GM19463 (cell line): ENCODE measurements around the gene NTF3.

Experiments
- ATAC-seq: cut with Tn5 transposase; IDR thresholded peaks from one replicate; pipeline ENCODE4 v1.9.1; 2021; ENCODE audit warnings: mild to moderate bottlenecking, moderate library complexity; ENCODE audit not compliant: unreplicated experiment

The NTF3 gene

DNA sequence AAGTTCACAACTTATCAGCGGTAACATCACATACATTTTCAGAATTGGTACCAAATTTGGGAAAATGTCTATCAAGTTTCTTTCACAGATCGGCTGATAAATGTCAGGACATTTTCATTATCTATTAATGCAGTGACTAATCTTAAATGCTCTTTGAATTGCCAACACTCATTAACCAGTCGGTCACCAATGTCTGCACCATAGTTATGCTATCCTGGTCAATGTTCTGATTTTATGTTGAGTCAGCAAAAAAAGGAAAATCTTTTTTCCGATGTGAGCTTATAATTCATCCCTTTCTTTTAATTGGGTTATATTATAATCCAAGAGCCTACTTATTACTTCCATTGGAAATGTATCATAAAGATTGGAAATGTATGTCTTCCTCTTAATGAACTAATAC, 77.2 kb downstream of the NTF3 start:
- ATAC-seq = no peak

DNA sequence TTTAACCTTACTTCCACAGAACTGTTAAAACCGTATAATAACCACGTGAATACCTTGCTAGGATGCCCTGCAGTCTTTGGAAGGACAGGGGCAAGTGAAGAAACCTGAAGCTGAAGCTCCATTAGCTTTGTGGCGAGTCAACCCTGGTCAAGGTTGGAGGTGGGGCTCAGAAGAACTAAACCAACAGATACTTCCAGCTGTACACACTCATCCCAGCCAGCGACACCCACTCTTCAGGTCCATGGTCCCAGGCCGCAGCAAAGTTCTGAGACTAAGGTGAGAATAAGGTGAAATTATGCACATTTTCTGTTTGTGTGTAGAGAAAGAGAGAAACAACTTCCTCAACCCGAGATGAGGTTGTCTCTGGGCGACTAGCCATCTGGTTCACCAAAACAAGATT, 77.6 kb downstream of the NTF3 start:
- no peak for ATAC-seq

DNA sequence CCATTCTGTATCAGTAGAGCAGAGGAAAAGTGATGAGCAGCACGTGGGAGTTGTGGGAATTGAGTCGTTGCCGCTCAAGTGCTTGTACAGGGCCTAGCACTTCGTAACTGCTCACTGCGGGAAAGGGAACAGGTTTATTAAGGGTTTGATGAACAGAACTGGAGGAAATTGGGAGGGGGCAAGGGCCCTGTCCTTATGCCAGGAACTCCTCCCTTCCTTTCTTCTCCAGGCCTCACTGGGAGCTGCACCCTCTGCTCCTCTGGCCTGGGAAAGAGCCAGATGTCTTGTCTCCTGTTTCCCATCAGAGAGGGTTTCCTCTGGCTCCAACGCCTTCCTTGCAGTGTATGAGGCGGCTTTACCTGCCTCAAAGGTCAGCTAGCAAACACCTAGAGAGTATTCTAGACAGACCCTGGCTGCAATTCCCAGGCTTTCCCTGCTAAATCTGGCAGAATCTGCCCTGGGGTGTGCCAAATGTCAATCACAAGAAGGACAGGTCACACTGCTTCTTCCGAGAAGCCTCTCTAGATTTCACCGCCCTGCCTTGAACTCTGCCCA, 78.4 kb downstream of the NTF3 start:
- no peak for ATAC-seq

DNA sequence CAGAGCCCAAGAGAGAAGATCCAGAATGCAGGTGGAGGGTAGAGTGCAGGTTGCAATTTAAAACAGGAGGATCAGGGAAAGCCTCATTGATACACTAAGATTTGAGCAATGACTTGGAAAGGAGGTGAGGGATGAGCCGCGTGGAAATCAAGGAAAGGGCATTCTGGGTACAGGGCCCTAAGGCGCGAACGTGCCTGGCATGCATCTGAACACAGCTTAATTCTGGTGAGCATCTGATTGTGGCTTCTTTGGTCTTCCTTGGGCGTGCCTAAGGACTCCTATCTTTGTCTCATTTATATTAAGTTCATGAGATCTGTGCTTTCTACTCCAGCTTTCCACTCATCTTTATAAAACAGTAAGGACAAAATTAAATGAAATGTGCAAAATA, 79.3 kb downstream of the NTF3 start:
- no peak for ATAC-seq

DNA sequence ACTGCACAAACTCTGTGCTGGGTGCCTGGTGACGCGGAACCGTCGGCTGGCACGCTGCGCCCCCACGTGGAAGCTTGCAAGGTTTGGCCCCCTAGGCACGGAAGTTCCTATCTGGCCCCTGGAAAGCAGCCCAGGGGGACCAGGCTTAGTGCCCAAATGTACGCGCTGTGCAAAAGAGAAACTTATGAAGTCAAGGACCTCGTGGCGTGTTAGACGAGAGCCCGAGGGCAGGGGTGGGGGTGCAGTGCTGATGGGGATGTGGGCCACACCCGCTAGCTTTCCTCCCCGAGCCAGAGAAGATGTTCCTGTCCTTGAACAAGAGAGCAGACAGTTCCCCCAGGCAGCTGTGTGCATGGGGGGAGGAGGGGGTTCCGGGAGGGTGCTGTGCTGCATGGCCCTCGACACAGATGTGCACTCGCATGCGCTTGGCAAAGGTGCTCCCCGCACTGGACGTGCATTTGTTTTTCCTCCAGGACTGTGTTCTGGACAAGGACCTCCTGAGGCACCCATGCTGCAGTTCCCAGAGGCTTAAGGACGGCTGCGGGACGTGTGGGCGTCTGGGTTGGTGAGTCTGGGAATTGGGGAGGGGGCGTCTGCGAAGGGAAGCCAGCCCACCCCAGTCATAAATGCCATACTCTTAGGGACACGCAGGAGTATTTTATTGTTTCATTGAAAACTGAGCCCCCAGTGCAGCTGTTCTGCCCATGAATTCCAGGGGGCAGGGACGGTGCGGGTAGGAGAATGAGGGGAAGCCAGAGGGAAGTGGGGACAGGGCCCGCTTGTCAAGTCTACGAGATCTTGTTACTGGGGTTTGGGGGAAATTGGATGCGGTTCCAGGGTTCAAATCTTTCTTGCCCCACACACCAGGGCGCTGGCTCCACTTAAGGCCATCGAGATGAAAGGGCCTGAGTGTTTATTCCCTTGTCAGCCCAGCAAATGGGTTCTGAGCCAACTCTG, 80.0 kb downstream of the NTF3 start:
- ATAC-seq = no peak

DNA sequence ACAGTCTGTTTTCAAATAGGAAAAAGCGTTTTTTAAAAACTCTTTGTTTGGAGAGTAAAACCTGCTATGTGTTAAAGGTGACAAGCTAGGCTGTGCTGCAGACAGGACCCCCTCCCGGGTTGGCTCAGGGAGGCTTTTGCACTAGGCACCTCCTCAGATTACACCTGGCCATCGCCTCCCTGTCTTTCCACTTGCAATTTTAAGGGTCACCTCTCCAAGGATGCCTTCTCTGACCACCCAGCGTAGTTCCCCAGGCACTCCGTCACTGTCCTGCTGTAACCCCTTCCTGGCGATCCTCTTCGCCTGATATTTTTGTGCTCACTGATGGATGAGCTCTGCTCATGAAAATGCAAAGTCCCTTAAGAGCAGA, 80.7 kb downstream of the NTF3 start:
- ATAC-seq = no peak

DNA sequence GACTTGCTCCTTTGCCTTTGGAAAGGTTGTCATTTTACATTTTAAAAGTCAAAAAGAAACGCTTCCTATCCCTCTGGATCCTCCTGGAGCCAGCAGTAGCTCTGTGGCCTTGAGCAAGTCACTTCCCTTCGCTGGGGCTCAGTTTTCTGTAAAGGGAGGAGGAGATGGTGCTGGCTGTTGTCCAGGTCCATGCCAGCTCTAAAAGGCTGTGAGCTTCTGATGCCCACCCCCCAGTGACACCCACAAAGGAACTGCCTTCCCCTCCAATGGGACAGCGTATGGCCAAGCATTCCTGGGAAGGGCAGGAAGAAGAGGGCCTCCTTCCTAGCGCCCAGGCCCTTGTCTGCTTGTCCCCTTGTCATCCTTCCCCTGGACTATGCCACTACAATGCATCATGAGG, 81.5 kb downstream of the NTF3 start:
- no peak for ATAC-seq

DNA sequence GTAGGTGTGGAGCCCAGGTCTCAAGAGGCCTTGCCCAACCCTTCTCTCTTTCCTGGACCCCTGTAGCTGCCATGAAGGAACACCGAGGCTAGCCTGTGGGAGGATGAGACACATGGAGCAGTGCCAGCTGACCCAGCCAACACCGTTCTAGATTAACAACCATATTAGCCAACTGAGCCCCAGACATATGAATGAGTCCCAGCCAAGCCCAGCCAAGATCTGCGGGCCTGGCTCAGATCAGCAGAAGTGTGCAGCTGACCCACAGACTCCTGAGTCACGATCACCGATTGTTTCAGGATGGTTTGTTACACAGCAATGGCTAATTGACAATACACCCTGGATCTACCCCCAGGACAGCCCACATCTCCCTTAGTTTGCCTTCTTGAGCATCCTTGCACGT, 82.1 kb downstream of the NTF3 start:
- ATAC-seq = no peak

DNA sequence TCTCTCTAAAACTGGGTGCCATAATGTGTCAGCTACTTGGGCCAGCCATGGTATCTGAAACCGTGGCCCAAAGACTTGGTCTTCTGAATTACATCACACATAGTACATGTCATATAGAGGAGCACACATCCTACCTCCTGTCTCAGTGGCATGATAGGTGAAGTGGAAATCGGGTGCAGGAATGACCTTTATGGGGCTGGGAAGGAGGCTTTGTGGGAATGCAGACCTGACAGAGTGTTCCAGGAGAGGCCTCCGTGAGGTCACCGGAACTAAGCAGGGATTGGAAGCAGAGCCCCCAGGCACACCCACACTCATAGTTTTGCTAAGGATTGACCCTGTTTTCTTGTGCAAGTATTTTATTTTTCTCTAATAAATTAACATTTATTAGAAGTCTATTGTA, 82.6 kb downstream of the NTF3 start:
- ATAC-seq = no peak

DNA sequence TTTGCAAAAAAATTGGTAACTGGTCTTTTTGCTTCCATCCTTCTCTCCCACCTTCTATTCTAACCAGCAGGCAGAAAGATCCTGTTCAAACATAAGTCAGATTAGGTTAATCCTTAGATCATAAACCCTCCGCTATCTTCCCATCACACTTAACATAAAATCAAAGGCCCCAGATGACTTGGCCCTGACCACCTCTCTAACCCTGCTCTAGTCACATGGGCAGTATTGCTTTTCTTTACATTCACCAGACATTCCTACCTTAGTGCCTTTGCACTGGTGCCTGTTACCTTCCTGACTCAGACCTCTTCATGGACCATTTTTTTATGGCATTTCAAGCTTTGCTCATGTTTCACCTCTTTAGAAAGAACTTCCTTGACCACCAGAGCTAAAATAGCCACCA, 83.5 kb downstream of the NTF3 start:
- no peak for ATAC-seq

DNA sequence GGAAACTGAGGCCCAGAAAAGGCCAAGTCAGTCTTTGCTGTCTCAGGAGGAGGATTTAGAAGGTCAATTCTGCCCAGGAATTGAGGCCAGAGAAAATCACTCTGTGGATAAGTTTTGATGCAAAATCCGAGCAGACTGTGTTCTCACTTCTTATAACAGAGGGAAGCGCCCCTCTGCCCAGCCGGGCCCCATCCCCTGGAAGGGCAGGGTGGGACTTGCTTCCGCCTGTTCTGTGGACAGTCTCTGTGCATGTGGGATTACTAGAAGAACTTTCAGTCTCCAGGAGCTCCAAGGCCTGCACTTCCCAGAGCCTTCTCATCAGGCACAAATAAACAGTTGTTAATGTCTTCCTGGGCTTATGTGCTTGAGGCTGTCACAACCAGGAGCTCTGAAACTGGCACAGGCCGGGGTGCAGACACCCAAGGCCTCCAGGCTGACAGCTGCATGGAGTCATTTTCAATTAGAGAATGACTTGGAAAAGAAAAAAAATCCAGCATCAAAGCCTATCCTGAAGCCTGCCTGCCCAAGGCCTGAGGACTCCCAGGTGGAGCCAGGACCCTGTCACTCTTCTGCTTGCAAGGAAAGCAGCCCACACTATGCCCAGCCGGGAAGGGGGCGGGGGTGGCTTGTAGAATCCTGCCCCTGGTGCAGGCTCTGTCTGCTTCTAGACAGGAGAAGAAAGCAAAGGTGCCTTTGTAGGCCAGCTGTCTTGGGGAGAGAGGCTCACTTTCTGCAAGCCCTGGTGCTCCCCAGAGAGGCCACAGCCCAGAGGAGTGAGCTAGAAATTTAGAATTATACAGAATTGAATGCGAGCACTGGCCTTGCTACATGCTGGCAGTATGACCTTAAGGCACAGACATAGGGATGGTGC, 84.7 kb downstream of the NTF3 start:
- no peak for ATAC-seq

DNA sequence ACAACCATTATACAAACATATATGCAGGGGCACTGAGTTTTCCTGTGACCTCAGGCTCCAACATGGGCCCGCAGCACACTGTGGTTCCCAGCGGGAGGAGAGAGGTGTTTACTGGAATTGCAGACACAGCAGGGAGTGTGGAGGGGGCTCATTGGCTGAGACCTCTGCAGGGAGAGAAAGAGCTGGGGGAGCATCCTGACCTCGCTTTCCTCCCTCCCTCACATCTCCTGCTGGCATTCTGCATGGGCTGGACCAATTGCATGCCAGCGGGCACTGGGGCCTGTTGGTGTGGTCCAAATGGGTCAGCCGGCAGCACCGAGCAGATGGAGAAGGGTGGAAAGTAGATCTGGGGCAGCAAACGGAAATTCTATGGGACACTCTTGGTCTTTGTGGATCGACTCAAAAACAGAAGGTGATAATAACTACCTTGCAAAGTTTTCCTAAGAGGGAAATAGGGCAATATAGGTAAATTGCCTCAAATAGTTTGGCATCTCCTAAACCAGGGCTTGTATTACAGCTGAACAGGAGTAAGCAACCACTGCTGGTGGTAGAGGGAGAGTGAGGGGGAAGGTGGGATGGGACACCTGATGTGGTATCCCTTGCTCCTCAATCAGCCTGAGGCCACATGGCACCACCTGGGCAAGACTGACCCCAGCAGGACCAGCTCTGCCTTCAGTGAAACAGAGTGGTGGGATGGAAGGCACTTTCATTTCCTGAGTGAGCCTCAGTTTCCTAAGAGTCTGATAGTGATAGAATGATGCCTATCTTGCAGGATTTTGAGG, 86.9 kb downstream of the NTF3 start:
- no peak for ATAC-seq

DNA sequence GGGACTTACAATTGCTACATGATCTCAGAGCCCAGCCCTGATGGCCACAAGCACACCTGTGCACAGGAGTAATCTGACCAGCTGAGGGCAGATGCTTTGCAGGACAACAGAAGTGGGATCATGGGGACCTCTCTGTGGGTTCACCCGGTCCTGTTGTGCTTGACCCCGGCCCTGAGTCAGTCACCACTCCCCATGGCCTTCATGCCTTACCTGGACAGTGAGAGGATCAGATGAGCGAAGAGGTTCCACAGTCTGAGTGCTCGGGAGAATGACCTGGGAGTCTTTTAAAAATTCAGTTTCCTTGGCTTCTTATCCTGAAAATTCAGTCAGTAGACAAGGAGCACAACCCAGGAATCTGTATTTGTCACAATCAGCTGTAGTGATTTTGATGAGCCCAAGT, 88.1 kb downstream of the NTF3 start:
- no peak for ATAC-seq

DNA sequence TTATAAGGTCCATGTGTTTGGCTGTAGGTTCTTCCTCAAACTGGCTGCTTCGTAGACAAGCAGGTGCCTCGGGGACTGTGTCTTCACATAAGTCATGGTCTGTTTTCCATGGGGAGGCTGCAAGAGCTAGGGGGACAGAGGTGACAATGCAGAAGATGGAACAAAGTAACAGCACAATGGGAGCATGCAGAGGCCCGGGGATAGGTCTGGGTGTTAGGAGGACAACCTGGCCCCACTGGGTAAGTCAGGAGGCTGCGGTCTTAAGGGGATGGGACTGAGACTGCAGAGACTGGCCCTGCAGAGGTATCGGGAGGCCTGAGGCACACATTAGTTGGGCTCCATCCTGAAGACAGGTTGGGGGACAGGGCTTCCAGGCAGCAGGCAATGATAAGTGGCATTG, 88.9 kb downstream of the NTF3 start:
- no peak for ATAC-seq

DNA sequence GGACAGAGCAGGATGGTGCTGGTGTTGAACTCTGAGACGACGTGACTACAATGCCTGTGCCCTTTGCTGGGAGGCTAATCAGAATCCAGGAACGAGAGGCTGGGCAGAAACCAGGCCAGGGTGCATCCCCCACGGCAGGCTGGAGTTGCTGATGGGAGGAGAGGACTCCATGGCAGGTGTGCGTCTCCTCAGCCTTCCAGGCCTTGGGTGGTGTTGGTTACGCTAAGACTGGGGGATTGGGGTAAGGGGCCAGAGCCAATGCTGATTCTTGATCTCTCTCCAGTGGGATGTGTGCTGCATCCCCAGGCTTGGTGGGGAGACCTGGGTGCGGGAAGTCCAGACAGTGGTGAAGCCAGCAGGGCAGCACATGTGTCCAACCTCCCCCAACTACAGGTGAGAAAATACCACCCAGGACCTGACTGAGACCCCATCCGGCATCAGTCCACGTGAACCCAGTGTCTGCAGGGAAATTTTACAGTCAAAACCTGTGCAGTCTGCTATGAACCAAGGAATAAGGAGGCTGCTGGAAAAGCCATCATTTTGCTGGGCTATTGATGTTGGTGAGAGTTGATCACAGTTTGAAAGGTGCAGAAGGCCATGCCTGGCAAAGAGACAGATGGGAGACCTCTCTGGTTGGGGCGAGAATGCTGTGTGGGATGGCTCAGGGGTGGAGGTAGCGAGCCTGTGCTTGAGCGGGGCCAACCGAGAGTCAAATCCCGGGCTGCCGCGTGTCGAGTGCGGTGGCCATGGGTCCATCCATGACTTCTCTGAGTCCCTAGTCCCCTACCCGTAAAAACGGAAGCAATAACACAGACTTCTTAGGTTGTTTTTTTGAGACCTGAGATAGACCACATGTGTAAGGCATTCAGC, 89.8 kb downstream of the NTF3 start:
- ATAC-seq = no peak

DNA sequence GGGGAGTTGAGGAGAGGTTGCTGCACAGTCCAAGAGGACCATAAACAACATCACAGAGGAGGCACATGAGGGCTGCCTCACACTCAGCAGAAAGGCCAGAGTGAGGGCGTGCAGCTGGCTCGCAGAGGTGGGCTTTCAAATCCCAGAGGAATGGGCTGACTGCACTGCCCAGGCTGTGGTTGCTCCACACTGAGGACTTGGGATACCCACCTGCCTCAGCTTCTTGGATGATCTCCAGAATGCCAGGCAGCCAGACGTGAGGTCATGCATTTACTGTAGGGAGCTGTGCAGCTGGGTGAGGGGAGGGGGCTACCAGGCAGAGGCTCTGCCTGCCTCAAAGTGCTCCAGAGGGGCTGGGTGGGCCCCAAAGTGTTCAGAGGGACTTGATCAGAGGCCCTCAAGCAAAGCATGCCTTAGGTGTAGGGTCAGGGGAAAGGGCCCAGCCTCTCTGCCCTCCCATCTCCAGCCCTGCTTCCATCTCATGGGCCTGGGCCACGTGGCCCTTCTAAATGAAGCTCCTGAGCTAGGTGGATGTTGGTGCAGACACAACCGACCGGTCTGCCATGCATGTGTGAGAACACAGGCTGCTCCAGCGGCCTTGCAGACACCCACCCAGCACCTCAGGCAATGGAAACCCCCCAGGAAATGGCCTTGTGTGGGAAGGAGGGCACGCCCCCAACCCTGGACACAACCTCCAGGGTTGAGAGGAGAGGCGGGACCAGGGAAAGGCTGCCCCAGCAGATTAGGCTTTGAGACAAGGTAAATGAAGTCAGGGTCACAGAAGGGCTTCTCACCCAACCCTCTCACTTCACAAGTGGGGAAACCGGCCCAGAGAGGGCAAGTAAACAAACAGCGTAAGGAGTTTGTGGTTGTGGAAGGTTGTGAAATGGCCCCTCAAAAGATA, 90.8 kb downstream of the NTF3 start:
- no peak for ATAC-seq

DNA sequence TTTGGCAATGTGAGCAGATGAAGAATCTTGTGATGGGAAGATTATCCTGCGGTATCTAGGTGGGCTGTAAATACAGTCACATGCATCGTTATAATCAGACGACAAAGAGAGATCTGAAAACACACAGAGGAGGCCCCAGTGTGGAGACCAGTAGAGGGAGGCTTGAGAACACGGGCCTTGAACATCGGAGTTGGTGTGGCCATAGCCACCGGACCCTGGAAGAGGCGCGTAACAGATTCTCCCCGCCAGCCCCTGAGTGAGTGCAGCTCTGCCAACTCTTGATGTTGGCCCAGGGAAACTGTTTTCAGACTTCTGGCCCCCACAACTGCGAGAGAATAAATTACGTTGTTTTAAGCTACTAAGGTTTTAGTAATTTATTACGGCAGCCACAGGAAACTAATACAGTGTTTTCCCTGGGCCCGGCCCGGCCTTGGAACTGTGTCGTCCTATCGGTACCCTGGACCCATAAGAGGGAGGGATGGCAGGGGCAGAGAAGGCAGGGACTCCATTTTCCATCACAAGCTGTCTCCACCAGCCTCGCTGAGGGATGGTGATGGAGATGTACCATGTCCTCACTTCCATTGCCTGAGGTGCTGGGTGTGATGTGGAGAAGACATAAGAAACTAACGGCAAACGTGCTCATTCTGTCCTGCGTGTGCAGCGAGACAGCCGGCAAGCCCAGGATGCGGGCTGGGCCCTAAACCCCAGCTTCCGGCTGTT, 91.6 kb downstream of the NTF3 start:
- ATAC-seq = no peak

DNA sequence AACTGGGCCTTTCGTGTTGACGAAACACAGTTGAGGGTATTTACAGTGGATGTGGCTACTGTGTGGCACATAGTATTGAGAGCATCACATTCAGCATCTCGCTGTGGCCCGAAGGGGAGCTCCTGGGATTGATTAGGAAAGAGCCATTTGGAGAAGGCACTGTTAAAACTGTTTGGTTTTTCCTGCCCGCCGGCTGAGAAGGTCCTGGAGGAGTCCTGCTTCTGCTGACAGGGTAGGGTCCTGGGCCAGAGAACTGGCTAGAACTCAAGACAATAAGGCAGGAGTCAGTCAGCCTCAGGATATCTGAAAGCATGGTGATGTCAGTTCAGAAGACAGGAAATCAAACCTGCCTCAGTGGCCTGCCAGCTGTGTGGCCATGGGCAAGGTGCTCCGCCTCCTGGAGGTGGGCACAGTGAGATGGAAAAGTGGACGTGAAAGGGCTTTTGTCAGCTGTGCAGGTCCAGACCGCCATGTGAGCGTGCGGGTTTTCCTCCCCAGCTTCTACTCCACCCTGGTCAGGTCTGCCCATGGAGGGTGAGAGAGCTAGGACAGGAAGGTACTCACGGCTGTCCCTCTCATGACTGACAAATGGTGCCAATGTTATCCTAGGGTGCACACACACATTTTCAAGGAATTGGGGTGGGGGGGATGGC, 92.3 kb downstream of the NTF3 start:
- ATAC-seq = no peak
